IMR-90 (cell line): ENCODE measurements around the gene ANGPT4. TPM values are rescaled to one million over a fixed set of nuclear protein-coding genes. Genes with fewer than 3 reads are reported as not detected.

Source experiments
- ATAC-seq: fragments of 200-7000 bp; cut with Tn5 transposase; 2 replicates; pipeline ENCODE4 v1.9.1; 2020; ENCODE audit warnings: low read depth, mild to moderate bottlenecking, moderate library complexity
- BruUV-seq: library from RNA; stranded (reverse); fragments of 400-500 nt; replicated peaks from 2 replicates; lab custom pipeline; 2021; lab: Mats Ljungman, UMichigan
- CTCF ChIA-PET: fragments of 300-600 bp; formaldehyde crosslinking; extraction: SDS; loops from one replicate; lab custom pipeline; 2021; ENCODE audit warnings: antibody characterized with exemption; lab: Yijun Ruan, JAX
- POLR2A ChIA-PET: fragments of 300-600 bp; sonication (Branson Sonifier 250); formaldehyde crosslinking; loops from one replicate; lab custom pipeline; 2022; ENCODE audit warnings: antibody characterized with exemption; ENCODE audit not compliant: unreplicated experiment; lab: Charles Lee
- DNase-seq: peaks from one replicate; pipeline ENCODE4 v3.0.0; 2013
- H2AFZ ChIP-seq: replicated peaks from 2 replicates; pipeline ENCODE3; 2013; ENCODE audit warnings: low read length, mild to moderate bottlenecking; ENCODE audit not compliant: poor library complexity
- H2AK5ac ChIP-seq: 2 replicates; pipeline ENCODE4 v1.6.1; 2013; ENCODE audit warnings: low read depth, low read length, inconsistent platforms
- H2AK9ac ChIP-seq: replicated peaks from 2 replicates; pipeline ENCODE3; 2013; ENCODE audit warnings: mild to moderate bottlenecking, low read depth, low read length, moderate library complexity; ENCODE audit not compliant: poor library complexity
- H2BK120ac ChIP-seq: 2 replicates; pipeline ENCODE4 v1.6.1; 2013; ENCODE audit warnings: low read depth, low read length, inconsistent platforms
- H2BK15ac ChIP-seq: 3 replicates; pipeline ENCODE4 v1.6.1; 2013; ENCODE audit warnings: low read depth, low read length, inconsistent platforms
- H2BK20ac ChIP-seq: 2 replicates; pipeline ENCODE4 v1.6.1; 2013; ENCODE audit warnings: low read depth, mild to moderate bottlenecking, inconsistent platforms, low read length, moderate library complexity
- H2BK5ac ChIP-seq: 2 replicates; pipeline ENCODE4 v1.6.1; 2013; ENCODE audit warnings: mild to moderate bottlenecking, low read depth, low read length, inconsistent platforms; ENCODE audit not compliant: poor library complexity, severe bottlenecking
- H3K14ac ChIP-seq: replicated peaks from 2 replicates; pipeline ENCODE4 v1.6.1; 2013; ENCODE audit warnings: low read depth, low read length, inconsistent platforms
- H3K18ac ChIP-seq: 2 replicates; pipeline ENCODE4 v1.6.1; 2013; ENCODE audit warnings: low read depth, low read length, control low read depth
- H3K23ac ChIP-seq: 2 replicates; pipeline ENCODE4 v1.6.1; 2013; ENCODE audit warnings: low read depth, low read length, inconsistent platforms
- H3K27ac ChIP-seq: 2 replicates; pipeline ENCODE4 v1.5.1; 2013; ENCODE audit warnings: mild to moderate bottlenecking, control low read depth, low read length; ENCODE audit not compliant: insufficient read depth
- H3K27me3 ChIP-seq: 2 replicates; pipeline ENCODE4 v1.6.1; 2013; ENCODE audit warnings: low read length; ENCODE audit not compliant: control insufficient read depth, insufficient read depth
- H3K36me3 ChIP-seq: 2 replicates; pipeline ENCODE4 v1.6.1; 2013; ENCODE audit warnings: low read length, mixed read lengths; ENCODE audit not compliant: control insufficient read depth, insufficient read depth
- H3K4ac ChIP-seq: 2 replicates; pipeline ENCODE4 v1.6.1; 2013; ENCODE audit warnings: low read depth, low read length, inconsistent platforms
- H3K4me1 ChIP-seq: 2 replicates; pipeline ENCODE4 v1.6.1; 2013; ENCODE audit warnings: low read length, mixed read lengths; ENCODE audit not compliant: control insufficient read depth, insufficient read depth
- H3K4me2 ChIP-seq: 2 replicates; pipeline ENCODE4 v1.6.1; 2013; ENCODE audit warnings: low read depth, mild to moderate bottlenecking, control low read depth, low read length, moderate library complexity
- H3K4me3 ChIP-seq: 2 replicates; pipeline ENCODE4 v1.5.1; 2013; ENCODE audit warnings: low read depth, mild to moderate bottlenecking, control low read depth, low read length, moderate library complexity; ENCODE audit not compliant: insufficient read depth
- H3K56ac ChIP-seq: 2 replicates; pipeline ENCODE4 v1.6.1; 2013; ENCODE audit warnings: low read length, inconsistent platforms; ENCODE audit not compliant: insufficient read depth; ENCODE audit errors: extremely low read depth
- H3K79me1 ChIP-seq, 2 experiments: 2 replicates each; pipeline ENCODE4 v1.6.1; 2013; ENCODE audit warnings: low read length in 2 of 2, inconsistent platforms in 1 of 2, low read depth in 1 of 2
- H3K9ac ChIP-seq: 2 replicates; pipeline ENCODE4 v1.6.1; 2013; ENCODE audit warnings: low read depth, low read length, control low read depth
- H3K9me1 ChIP-seq: 2 replicates; pipeline ENCODE4 v1.6.1; 2013; ENCODE audit warnings: low read length, inconsistent platforms; ENCODE audit not compliant: insufficient read depth
- H3K9me3 ChIP-seq: 2 replicates; pipeline ENCODE4 v1.6.1; 2013; ENCODE audit warnings: low read length; ENCODE audit not compliant: control insufficient read depth, insufficient read depth
- H4K20me1 ChIP-seq: 2 replicates; pipeline ENCODE4 v1.6.1; 2013; ENCODE audit warnings: low read length, inconsistent platforms; ENCODE audit not compliant: insufficient read depth
- H4K5ac ChIP-seq: 2 replicates; pipeline ENCODE4 v1.6.1; 2013; ENCODE audit warnings: mild to moderate bottlenecking, low read depth, low read length, control low read depth
- H4K8ac ChIP-seq, 2 experiments: 2 replicates each; pipeline ENCODE4 v1.6.1; 2013; ENCODE audit warnings: low read depth in 2 of 2, low read length in 2 of 2, control low read depth in 1 of 2, inconsistent platforms in 1 of 2
- H4K91ac ChIP-seq: 2 replicates; pipeline ENCODE4 v1.6.1; 2013; ENCODE audit warnings: low read depth, low read length, inconsistent platforms; ENCODE audit not compliant: insufficient read depth
- ELK1 ChIP-seq: fragments of 150-350 bp; IDR thresholded peaks from 2 replicates; pipeline ENCODE4 v1.6.1; 2016; ENCODE audit warnings: low read depth, mild to moderate bottlenecking, low read length, moderate library complexity, borderline replicate concordance
- NFE2L2 ChIP-seq: fragments of 150-350 bp; IDR thresholded peaks from 2 replicates; pipeline ENCODE4 v1.6.1; 2016; ENCODE audit warnings: low read depth, mild to moderate bottlenecking, low read length
- POLR2A ChIP-seq: IDR thresholded peaks from 2 replicates; pipeline ENCODE4 v1.6.1; 2012; ENCODE audit warnings: mild to moderate bottlenecking, low read depth, low read length
- WGBS, 2 experiments: methylation state at CpG; one replicate each; pipeline versions ENCODE4 v1.1.5 to v1.1.7; 2013; ENCODE audit warnings: missing lambda C conversion rate in 2 of 2; ENCODE audit not compliant: insufficient read length in 1 of 2; ENCODE audit errors: extremely low coverage in 2 of 2; 5-methylcytosine and 5-hydroxymethylcytosine counted together
- dilution Hi-C: fragments of 300-500 bp; cut with HindIII; formaldehyde crosslinking; loops from one replicate; pipeline ENCODE4 v1.14.3; 2018; ENCODE audit warnings: low sequenced_read_pairs; ENCODE audit not compliant: unreplicated experiment
- in situ Hi-C: fragments of 300-500 bp; cut with MboI; formaldehyde crosslinking; loops from 3 replicates; pipeline ENCODE4 v1.14.3; 2019; ENCODE audit warnings: low sequenced_read_pairs, inconsistent platforms, mixed read lengths
- intact Hi-C: fragments of 100-400 bp; cut with micrococcal nuclease; formaldehyde crosslinking; loops from 2 replicates; pipeline ENCODE4 v1.10.0; 2022
- polyA plus RNA-seq, 3 experiments: library from polyadenylated mRNA; depleted of rRNA; stranded (reverse); fragments of >200 nt; gene quantifications; 2 replicates each; pipeline ENCODE4 v1.2.3, GENCODE V29; 2012; ENCODE audit warnings: low replicate concordance in 1 of 3
- total RNA-seq: library from RNA; depleted of rRNA; stranded (reverse); fragments of >200 nt; gene quantifications from 2 replicates; pipeline ENCODE4 v1.2.3, GENCODE V29; 2012
- TF ChIP-seq, protein P1 (sequence below): conservative IDR thresholded peaks from 2 replicates; pipeline ENCODE4 v1.5.1; 2012; ENCODE audit warnings: mild to moderate bottlenecking, low read depth, low read length, improper control_type of control experiment

Gene ANGPT4
- total and polyA plus RNA-seq, 2 of the 4 experiments (the other 2 are of a cell fraction): not detected

DNA sequence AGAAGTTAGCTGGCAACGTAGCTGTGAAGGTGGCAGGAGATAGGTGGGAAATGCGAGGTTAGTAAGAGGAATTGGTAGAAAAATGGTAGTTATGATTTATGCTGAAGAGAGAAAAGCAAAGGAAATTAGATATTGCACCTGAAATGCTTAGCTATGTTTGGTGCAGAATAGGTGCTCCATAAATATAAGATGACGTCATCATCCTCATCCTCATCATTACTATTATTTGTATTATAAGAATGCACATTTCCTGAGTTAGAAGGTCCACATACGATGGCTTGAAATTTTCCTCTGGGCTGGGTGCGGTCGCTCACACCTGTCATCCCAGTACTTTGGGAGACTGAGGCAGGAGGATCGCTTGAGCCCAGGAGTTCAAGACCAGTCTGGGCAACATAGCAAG lies 39.5 kb upstream of the ANGPT4 start:
- CTCF ChIA-PET: interaction anchor here (0.8 to 3.9 kb wide), 5 partner anchors 57 to 216 kb away, joined by 3 to 63 read pairs (median 3); no protein-coding TSS in a partner anchor
- POLR2A ChIA-PET: no interaction called here
- no peak overlapping the region for H3K14ac ChIP-seq
- no peak overlapping the region for H2AFZ ChIP-seq
- H2BK15ac ChIP-seq: no peak overlapping the region
- in situ Hi-C loops: no loop called here
- no peak overlapping the region for H4K5ac ChIP-seq
- no peaks in the 10 kb centered on the region for H3K4me1 ChIP-seq
- peaks cover 8% of the 10 kb centered on the region for H3K27me3 ChIP-seq
- no peak overlapping the region for H3K27ac ChIP-seq
- no TSS peak for BruUV-seq
- no peak overlapping the region for H2BK20ac ChIP-seq
- H3K18ac ChIP-seq: no peak overlapping the region
- H3K4me3 ChIP-seq: no peak overlapping the region
- H3K56ac ChIP-seq: no peak overlapping the region
- no peak overlapping the region for H2AK5ac ChIP-seq
- H3K9me3 ChIP-seq: no peaks in the 10 kb centered on the region
- no peak overlapping the region for H2BK5ac ChIP-seq
- TF ChIP-seq, protein P1, sequence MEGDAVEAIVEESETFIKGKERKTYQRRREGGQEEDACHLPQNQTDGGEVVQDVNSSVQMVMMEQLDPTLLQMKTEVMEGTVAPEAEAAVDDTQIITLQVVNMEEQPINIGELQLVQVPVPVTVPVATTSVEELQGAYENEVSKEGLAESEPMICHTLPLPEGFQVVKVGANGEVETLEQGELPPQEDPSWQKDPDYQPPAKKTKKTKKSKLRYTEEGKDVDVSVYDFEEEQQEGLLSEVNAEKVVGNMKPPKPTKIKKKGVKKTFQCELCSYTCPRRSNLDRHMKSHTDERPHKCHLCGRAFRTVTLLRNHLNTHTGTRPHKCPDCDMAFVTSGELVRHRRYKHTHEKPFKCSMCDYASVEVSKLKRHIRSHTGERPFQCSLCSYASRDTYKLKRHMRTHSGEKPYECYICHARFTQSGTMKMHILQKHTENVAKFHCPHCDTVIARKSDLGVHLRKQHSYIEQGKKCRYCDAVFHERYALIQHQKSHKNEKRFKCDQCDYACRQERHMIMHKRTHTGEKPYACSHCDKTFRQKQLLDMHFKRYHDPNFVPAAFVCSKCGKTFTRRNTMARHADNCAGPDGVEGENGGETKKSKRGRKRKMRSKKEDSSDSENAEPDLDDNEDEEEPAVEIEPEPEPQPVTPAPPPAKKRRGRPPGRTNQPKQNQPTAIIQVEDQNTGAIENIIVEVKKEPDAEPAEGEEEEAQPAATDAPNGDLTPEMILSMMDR: no peak
- TF ChIP-seq NFE2L2: no peak
- TF ChIP-seq POLR2A: no peak
- TF ChIP-seq ELK1: no peak
- DNase-seq: no peak
- no peak overlapping the region for H3K4me2 ChIP-seq
- H3K23ac ChIP-seq: no peak overlapping the region
- 80 to 100% methylated on average over 1 of the region's 7 CpGs for WGBS, 2 experiments
- dilution Hi-C loops: no loop called here
- ATAC-seq: no peak
- H3K9ac ChIP-seq: no peak overlapping the region
- H3K4ac ChIP-seq: no peak overlapping the region
- no peaks in the 10 kb centered on the region for H3K9me1 ChIP-seq
- H3K36me3 ChIP-seq: no peaks in the 10 kb centered on the region
- H4K91ac ChIP-seq: no peak overlapping the region
- H3K79me1 ChIP-seq: no peaks in the 10 kb centered on the region
- H2AK9ac ChIP-seq: no peak overlapping the region
- no peak overlapping the region for H2BK120ac ChIP-seq
- intact Hi-C loops: loop anchor here (1.0 to 5.0 kb wide), 4 partner anchors 70 to 257 kb away; partner anchors contain the start of gene FAM110A
- H4K8ac ChIP-seq: no peak overlapping the region
- H4K20me1 ChIP-seq: no peaks in the 10 kb centered on the region
